Measurements from ENCODE around the gene WBP1L. TPM values are rescaled to one million over a fixed set of nuclear protein-coding genes. Genes with fewer than 3 reads are reported as not detected.

Gene WBP1L
- total RNA-seq = 24.7 and 58.4 TPM in 2 replicates

DNA sequence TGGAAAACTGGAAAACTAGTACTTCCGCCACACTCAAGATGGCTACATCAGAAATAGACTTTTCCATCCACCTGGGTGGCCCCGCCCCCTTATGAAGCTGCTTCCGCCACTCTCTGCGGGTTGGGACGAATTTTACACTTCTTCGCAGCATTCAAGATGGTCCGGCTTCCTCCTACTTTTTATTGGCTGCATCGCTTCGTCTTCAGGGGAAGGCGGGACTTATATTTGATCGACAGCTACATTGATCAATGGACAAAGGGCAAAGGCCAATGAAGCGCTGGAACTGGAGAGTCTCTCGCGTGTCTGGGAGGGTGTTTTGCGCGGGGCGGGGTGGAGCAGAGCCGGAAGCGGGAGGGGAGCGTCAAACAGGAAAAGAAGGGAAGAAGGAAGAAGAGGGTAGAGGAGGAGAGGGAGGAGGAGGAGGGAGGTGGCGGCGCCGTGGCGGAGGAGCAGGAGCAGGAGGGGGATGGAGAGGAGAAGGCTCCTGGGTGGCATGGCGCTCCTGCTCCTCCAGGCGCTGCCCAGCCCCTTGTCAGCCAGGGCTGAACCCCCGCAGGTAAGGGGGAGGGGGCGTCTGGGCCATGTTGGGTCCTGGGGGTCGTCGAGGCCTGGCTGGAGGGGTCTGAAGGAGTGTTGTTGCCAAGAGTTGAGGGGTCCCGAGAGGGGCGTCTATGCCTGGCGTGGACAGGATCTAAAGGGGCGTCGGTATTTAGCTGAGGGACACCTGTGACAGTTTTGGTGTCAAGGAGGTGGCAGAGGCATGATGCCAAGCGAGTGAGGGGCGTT, at the start of gene WBP1L:
TSS of gene WBP1L (plus strand) at position 361 of the 786 bp plus-strand sequence. CDS start at position 467, 106 bp downstream.

DNA sequence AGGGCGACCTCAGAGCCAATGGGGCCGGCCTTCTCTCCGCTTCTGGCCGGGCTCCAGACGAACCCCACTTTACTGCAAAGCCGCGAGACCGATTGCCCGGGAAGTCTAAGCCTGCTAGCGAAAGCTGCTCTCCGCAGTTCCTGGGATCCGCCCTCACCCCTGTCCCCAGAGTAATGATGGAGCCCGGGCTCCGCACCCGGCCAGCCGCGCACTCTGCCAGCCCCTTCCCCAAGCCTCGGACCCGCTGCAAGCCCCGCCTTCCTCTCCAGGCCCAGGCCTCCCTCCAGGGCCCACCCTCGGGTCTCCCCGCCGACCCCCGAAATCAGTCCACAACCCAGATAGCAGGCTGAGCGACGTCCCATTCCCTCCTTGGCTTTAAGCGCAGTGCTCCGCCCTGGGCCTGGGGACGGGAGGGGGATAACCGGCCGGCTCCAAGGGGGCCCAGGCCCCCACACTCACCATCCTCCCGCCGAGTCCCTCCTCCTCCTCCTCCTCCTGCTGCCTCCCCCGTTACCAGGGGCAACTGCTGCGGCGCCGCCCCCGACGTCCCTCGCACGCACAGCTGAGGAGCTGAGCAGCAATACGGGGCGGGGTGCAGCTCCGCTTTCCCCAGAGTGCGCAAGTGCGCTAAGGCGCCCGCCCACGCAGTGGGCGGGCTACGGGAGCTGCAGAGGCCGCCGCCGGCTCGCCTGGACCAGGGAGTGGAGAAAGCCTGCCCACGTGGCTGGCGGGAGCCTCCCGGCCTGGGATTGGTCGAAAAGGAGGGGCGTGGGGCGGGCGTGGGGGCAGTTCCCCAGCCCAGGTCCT, 29.7 kb upstream of the WBP1L start, which contains the start of gene ARL3:
TSS of gene ARL3 (minus strand) at position 584 of the 807 bp plus-strand sequence. CDS start at position 462, 122 bp downstream.

GRCh38 chr10:102714621-102715455, 28.9 kb upstream of the WBP1L start, which contains the start of gene SFXN2:
Gene SFXN2 (plus strand): TSS chr10:102714636. CDS start chr10:102726637, 12,001 bp downstream.

GRCh38 chr10:102837230-102837721, 93.5 kb downstream of the WBP1L start, which contains the start of gene CYP17A1:
Gene CYP17A1 (minus strand): TSS chr10:102837413. CDS start chr10:102837361, 52 bp downstream.

Other genes with a start within 250 kb of the WBP1L start
- gene ACTR1A, start 241.2 kb upstream of the WBP1L start, total RNA-seq = 118 and 134 TPM in 2 replicates
- gene SUFU, start 240.0 kb upstream of the WBP1L start, total RNA-seq = 2.6 and 2.7 TPM in 2 replicates
- gene TRIM8, start 99.5 kb upstream of the WBP1L start, total RNA-seq = 54.1 and 66.3 TPM in 2 replicates
- 8.4 and 8.7 TPM in 2 replicates for gene ARL3, start 29.6 kb upstream of the WBP1L start, total RNA-seq
- gene SFXN2, start 29.3 kb upstream of the WBP1L start, total RNA-seq = 4.5 and 12.0 TPM in 2 replicates
- not detected in 2 replicates for gene CYP17A1, start 93.5 kb downstream of the WBP1L start, total RNA-seq
- 16.0 and 19.8 TPM in 2 replicates for gene BORCS7, start 110.3 kb downstream of the WBP1L start, total RNA-seq
- gene AS3MT, start 125.5 kb downstream of the WBP1L start, total RNA-seq = 1.8 and 2.6 TPM in 2 replicates
- 1.6 and 3.0 TPM in 2 replicates for gene CNNM2, start 174.3 kb downstream of the WBP1L start, total RNA-seq